HG02970 (cell line): ENCODE results near the gene CSNK1A1.
"Not testable (repeated sequence)": the region's sequence is repeated elsewhere in the genome, so short reads cannot be mapped to it uniquely, and the experiment has no call there.

Experiments used
- ATAC-seq: cut with Tn5 transposase; IDR thresholded peaks from one replicate; pipeline ENCODE4 v1.9.1; 2021; ENCODE audit warnings: mild to moderate bottlenecking, moderate library complexity, moderate number of reproducible peaks; ENCODE audit not compliant: unreplicated experiment, low FRiP score

The CSNK1A1 gene

DNA sequence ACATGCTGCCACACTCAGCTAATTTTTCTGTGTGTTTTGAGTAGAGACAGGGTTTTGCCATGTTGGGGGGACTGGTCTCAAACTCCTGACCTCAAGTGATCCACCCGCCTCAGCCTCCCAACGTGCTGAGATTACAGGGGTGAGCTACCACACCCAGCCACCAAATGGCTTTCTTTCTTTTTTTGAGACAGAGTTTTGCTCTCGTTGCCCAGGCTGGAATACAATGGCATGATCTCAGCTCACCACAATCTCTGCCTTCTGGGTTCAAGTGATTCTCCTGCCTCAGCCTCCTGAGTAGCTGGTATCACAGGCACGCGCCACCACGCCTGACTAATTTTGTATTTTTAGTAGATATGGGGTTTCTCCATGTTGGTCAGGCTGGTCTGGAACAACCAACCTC is 15.5 kb downstream of the CSNK1A1 start:
- not testable (repeated sequence) for ATAC-seq

GRCh38 chr5:149532413-149532812 is 18.8 kb downstream of the CSNK1A1 start:
- ATAC-seq, result no peak

- no peak for ATAC-seq
Observed at GRCh38 chr5:149529463-149529862, 21.8 kb downstream of the CSNK1A1 start.

DNA sequence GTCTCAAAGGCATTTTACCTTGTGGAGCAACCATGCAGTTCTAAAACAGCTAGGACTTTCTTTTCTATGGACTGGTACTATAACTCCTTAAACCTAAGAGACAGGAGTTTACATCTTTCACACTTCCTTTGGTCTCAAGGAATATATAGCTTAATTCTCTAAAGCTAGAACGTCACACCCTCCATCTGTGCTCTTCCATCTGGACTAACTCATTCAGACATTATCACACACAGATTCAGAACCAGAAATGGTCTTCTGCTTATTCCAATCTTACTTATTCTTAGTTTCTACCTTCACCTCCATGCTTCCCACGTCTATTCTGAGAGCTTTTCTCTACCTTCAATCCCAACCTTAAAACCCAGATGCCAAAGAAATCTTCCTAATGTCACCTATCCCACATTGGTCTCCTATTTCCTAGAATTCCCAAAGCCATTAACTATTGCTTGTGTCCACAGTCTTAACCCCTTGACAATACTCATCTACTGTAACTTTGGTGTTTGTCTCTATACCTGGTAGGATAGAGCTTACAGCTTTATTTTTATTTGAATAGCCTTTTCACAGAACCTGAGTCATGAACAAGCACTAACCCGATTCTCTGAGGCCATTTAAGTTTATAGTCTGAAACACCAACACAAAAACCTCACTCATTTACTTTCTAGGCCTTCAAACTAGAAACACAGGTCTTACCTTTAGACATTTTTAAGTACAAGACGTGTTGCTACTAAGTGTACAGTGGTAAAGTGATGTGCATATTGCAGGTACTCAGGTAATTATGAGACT is 22.8 kb downstream of the CSNK1A1 start:
- no peak for ATAC-seq

DNA sequence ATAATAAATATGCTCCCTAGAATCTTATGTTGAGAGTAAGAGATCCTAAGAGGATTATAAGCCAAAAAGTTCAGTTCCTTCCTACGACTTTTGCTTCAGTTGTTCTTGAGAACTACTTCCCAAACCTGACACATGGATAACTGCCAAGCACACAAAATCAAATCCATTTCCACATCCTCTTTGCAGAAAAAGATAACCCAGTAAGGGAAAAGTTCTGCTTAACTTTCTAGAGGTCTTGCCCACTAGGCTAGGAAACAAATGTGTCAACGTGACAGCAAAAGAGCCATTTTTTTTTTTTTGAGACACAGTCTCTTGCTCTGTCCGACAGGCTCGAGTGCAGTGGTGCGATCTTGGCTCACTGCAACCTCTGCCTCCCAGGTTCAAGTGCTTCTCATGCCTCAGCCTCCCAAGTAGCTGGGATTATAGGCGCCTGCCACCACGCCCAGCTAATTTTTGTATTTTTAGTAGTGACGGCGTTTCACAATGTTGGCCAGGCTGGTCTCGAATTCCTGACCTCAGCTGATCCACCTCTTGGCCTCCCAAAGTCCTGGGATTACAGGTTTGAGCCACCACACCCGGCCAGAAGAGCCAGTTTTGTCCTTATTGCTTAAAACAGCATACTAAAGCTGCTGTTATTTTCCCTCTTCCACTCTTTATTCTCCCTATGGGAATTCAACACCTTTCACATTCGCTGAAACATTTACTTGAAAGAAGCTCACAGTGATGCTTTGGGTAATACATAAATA is 24.2 kb downstream of the CSNK1A1 start:
- ATAC-seq, result no peak

DNA sequence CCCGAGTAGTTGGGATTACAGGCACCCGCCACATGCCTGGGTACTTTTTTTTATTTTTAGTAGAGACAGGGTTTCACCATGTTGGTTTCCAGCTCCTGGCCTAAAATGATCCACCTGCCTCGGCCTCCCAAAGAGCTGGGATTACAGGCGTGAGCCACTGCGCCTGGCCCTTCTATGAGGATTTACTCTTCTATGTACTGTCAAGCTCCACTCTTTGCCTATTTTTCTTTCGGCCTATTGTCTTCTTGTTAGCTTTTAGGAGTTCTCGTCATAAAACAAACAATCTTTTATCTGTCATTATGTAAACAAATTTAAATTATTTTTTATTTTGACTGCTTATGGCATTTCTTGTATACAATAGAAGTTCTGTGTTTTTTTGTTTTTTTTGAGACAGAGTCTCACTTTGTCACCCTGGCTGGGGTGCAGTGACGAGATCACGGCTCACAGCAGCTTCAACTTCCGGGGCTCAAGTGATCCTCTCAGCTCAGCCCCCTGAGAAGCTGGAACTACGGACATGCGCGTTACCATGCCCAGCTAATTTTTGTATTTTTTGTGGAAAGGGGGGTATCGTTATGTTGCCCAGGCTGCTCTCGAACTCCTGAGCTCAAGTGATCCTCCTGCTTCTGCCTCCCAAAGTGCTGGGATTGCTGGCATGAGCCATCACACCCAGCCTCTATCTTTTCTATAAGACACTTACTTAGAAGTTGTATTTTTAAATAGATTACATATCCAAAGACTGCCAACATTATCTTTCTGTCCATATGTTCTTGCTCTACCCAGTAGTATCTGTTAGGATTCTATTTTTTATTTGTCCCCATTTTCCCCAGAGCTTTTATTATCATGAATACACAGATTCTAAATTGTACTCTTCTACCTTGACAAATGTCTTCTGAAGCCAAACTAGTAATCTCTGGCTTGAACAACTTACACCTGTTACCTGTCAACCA is 29.2 kb downstream of the CSNK1A1 start:
- no peak for ATAC-seq

GRCh38 chr5:149519601-149520000 is 31.6 kb downstream of the CSNK1A1 start:
- ATAC-seq, result no peak

DNA sequence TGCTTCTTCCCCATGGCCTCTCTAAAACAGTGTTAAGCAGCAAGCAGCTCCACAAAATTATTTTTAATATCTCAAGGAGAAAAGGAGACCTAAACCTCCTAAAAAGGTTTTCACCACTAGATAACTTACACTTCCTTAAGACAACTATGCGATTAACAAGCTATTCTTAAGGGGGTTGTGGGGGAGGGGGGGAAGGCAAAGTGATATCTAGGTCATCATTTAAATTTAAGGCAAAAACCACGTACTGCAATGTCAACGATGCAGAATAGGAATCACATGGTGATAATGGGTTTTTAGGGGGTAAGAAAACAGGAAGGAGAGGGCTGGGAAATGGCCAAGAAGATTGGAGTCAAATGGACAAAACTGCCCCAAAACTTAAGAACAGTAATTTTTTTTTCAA is 32.6 kb downstream of the CSNK1A1 start:
- ATAC-seq, result no peak

- no peak for ATAC-seq
Observed at GRCh38 chr5:149517461-149518122, 33.6 kb downstream of the CSNK1A1 start.

GRCh38 chr5:149514512-149514911 is 36.7 kb downstream of the CSNK1A1 start:
- ATAC-seq, result no peak

DNA sequence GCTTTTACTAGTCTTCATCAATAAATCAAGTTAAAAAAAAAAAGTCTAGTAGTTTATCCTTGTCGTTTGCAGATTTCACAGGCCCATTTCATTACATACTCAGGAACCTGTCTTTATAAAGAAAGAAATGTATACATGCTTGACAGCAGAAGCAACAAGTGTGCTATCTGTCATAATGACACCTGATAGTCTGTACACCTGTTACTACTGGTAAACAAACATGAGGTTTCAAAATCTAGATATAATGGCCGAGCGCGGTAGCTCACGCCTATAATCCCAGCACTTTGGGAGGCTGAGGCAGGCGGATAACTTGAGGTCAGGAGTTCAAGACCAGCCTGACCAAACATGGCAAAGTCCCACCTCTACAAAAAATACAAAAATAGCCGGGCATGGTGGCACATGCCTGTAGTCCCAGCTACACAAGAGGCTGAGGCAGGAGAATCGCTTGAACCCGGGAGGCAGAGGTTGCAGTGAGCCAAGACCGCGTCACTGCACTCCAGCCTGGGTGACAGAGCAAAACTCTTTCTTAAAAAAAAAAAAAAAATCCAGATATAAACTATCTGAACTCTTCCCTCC is 37.8 kb downstream of the CSNK1A1 start:
- not testable (repeated sequence) for ATAC-seq

DNA sequence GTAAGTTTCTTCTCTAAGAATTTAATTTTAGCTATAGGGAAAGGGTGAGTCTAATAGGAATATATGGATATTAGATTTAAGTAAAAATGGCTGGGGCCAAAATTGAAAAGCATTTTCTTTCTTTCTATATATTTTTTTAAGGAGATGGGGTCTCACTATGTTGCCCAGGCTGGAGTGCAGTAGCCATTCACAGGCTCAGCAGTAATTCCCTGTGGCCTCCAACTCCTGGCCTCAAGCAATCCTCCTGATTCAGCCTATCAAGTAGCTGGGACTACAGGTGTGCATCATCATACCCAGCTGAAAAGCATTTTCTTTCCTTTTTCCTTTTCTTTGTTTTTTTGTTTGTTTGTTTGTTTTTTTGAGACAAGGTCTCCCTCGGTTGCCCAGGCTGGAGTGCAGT is 41.1 kb downstream of the CSNK1A1 start:
- no peak for ATAC-seq

- no peak for ATAC-seq
Observed at GRCh38 chr5:149504677-149505076, 46.6 kb downstream of the CSNK1A1 start.

DNA sequence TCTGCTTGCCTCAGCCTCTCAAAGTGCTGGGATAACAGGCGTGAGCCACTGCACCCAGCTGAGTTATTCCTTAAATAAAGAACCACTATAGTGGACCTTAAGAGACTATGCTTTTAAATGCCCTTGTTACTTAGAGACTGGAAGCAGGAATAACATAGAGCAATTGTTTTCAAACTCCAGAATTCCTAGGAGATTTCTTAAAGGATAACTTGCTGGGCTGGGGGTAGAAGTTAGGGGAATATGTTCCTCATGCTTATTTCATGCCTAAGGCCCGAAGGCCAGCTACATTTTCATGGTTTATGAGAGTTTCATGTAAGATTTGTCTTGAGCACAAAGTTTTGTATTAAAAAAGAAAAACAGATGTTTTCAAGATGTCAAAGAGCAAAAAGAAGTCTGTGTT is 48.2 kb downstream of the CSNK1A1 start:
- ATAC-seq, result no peak

DNA sequence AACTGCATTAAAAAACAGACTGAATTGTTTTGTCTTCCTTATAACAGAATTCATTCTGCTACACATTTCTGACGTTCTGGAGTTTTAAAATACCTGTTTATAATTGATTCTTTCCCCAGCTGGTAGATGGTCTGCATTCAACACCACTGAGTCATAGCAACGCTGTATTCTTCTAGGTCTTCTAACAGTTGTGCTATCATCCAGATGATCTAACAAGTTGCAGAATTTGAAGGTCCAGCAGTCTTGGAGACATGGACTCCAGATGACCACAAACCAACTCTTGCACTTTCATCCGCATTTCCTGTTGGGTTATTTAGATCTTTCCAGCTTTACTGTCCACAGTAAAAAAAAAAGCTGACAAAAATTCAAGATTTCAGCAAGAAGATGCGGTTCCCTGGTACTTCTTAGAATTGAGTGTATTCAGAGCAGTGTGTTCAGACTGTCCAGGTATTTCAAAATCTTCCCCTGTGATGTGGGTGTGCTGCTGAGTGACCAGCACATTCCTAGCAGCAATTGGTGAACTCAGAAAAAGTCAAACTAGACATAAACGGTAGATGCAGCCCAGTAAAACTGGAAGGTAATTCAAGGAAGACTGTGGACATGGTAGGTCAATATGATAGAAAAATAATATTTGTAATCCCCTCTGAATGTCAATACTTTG is 50.2 kb downstream of the CSNK1A1 start:
- ATAC-seq, result no peak

GRCh38 chr5:149498724-149499336 is 52.4 kb downstream of the CSNK1A1 start:
- no peak for ATAC-seq

GRCh38 chr5:149497357-149497756 is 53.9 kb downstream of the CSNK1A1 start:
- no peak for ATAC-seq

DNA sequence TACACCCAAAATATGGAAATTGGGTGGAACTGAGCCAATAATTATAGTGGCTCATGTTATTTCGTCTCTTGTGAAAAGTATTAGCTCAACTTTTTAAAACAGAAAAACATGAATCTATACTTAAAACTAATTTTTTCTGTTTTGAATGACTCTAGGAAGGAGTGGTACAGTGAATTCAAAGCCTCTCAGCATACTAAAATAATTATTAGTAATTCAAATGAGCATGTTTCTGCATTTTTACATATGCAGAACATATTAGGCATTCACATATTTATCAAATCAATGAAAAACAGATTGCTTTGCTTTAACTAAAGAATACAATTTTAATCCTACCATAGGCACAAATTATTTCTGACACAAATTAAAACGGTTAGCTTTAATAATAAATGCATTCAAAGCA is 54.3 kb downstream of the CSNK1A1 start:
- ATAC-seq, result no peak

GRCh38 chr5:149496166-149496565 is 55.1 kb downstream of the CSNK1A1 start:
- no peak for ATAC-seq
